H1 (cell line): ENCODE results near the gene MPZL3. TPM values are rescaled to one million over a fixed set of nuclear protein-coding genes. Genes with fewer than 3 reads are reported as not detected.

Experiments used
- CTCF ChIA-PET: fragments of 300-600 bp; sonication (Branson Sonifier 250); formaldehyde crosslinking; loops from one replicate; lab custom pipeline; 2021; ENCODE audit not compliant: partially characterized antibody; lab: Charles Lee
- POLR2A ChIA-PET: fragments of 300-600 bp; sonication (Branson Sonifier 250); formaldehyde crosslinking; loops from one replicate; lab custom pipeline; 2021; ENCODE audit warnings: inconsistent platforms; ENCODE audit not compliant: partially characterized antibody; lab: Charles Lee
- DNase-seq, 2 experiments: peaks; one replicate each; pipeline versions ENCODE4 v3.0.0 to v3.0.0-alpha.2; 2010 to 2022; ENCODE audit warnings: low spot score in 2 of 2, low read depth in 1 of 2, mixed read lengths in 1 of 2
- FAIRE-seq: peaks from 2 replicates; lab custom pipeline; 2011; peaks lifted over from hg19 to GRCh38; lab: Jason Lieb, UNC
- H2AFZ ChIP-seq: 2 replicates; pipeline ENCODE4 v1.8.1; 2012; ENCODE audit warnings: low read length, inconsistent platforms
- H2AK5ac ChIP-seq: 2 replicates; pipeline ENCODE4 v1.6.1; 2013; ENCODE audit warnings: low read depth, low read length
- H2BK120ac ChIP-seq: replicated peaks from 2 replicates; pipeline ENCODE3; 2013; ENCODE audit warnings: low read depth, low read length, inconsistent platforms
- H2BK12ac ChIP-seq: 2 replicates; pipeline ENCODE4 v1.6.1; 2013; ENCODE audit warnings: low read depth, low read length
- H2BK15ac ChIP-seq: 2 replicates; pipeline ENCODE4 v1.6.1; 2013; ENCODE audit warnings: low read length
- H2BK20ac ChIP-seq: 2 replicates; pipeline ENCODE4 v1.6.1; 2013; ENCODE audit warnings: low read length
- H2BK5ac ChIP-seq: 2 replicates; pipeline ENCODE4 v1.6.1; 2013; ENCODE audit warnings: low read depth, low read length
- H3K14ac ChIP-seq: 2 replicates; pipeline ENCODE4 v1.6.1; 2013; ENCODE audit warnings: inconsistent platforms; ENCODE audit not compliant: insufficient read length
- H3K18ac ChIP-seq: 2 replicates; pipeline ENCODE4 v1.6.1; 2013; ENCODE audit warnings: low read length; ENCODE audit errors: extremely low read depth
- H3K23ac ChIP-seq: 2 replicates; pipeline ENCODE4 v1.6.1; 2013; ENCODE audit warnings: inconsistent platforms; ENCODE audit not compliant: insufficient read length
- H3K23me2 ChIP-seq: 2 replicates; pipeline ENCODE4 v1.6.1; 2013; ENCODE audit warnings: low read depth, low read length
- H3K27ac ChIP-seq: 2 replicates; pipeline ENCODE4 v1.6.1; 2011; ENCODE audit warnings: low read depth, low read length, inconsistent platforms
- H3K27me3 ChIP-seq, 4 experiments: replicated peaks in 1 of 4; 1 replicate in 1 of 4; 2 replicates in 3 of 4; pipeline versions ENCODE4 v1.6.1 to v1.8.1; 2011 to 2013; ENCODE audit warnings: low read length in 3 of 4, mild to moderate bottlenecking in 3 of 4, inconsistent platforms in 2 of 4, mixed read lengths in 2 of 4, moderate library complexity in 1 of 4; ENCODE audit not compliant: control insufficient read depth in 3 of 4, insufficient read depth in 3 of 4; ENCODE audit errors: extremely low read depth in 1 of 4
- H3K36me3 ChIP-seq, 4 experiments: 2 replicates each; pipeline versions ENCODE4 v1.6.1 to v1.8.1; 2011 to 2013; ENCODE audit warnings: mild to moderate bottlenecking in 4 of 4, low read length in 3 of 4, moderate library complexity in 2 of 4, control low read depth in 1 of 4, inconsistent platforms in 1 of 4; ENCODE audit not compliant: insufficient read depth in 4 of 4, control insufficient read depth in 2 of 4
- H3K4ac ChIP-seq: replicated peaks from 2 replicates; pipeline ENCODE3; 2013; ENCODE audit warnings: low read length, low read depth, mixed read lengths, inconsistent platforms; ENCODE audit not compliant: insufficient read length
- H3K4me1 ChIP-seq, 4 experiments: replicated peaks in 1 of 4; 1 replicate in 1 of 4; 2 replicates in 3 of 4; pipeline versions ENCODE4 v1.6.1 to v1.8.1; 2011 to 2013; ENCODE audit warnings: low read length in 3 of 4, inconsistent platforms in 2 of 4, mixed read lengths in 1 of 4; ENCODE audit not compliant: insufficient read depth in 4 of 4, control insufficient read depth in 3 of 4
- H3K4me2 ChIP-seq, 2 experiments: 2 replicates each; pipeline versions ENCODE4 v1.6.1 to v1.8.1; 2011 to 2013; ENCODE audit warnings: low read depth in 2 of 2, low read length in 2 of 2, control low read depth in 1 of 2, inconsistent platforms in 1 of 2, mild to moderate bottlenecking in 1 of 2; ENCODE audit not compliant: insufficient read depth in 1 of 2
- H3K4me3 ChIP-seq, 4 experiments: fragments of 200-600, 300-600 bp in 1 of 4; sonication (generic), shearing (Covaris generic), sonication (Bioruptor Twin) in 1 of 4; 2 replicates each; pipeline versions ENCODE4 v1.5.1 to v1.8.1; 2011 to 2016; ENCODE audit warnings: low read length in 4 of 4, low read depth in 3 of 4, control low read depth in 2 of 4, inconsistent platforms in 2 of 4, mild to moderate bottlenecking in 2 of 4, mixed read lengths in 1 of 4, moderate library complexity in 1 of 4; ENCODE audit not compliant: insufficient read depth in 2 of 4; ENCODE audit errors: extremely low read depth in 1 of 4
- H3K56ac ChIP-seq: replicated peaks from 2 replicates; pipeline ENCODE3; 2013; ENCODE audit warnings: low read depth, mild to moderate bottlenecking, mixed read lengths, low read length, inconsistent platforms; ENCODE audit not compliant: insufficient read length
- H3K79me1 ChIP-seq: 2 replicates; pipeline ENCODE4 v1.6.1; 2013; ENCODE audit warnings: low read depth, low read length, control low read depth
- H3K79me2 ChIP-seq, 2 experiments: 2 replicates each; pipeline versions ENCODE4 v1.6.1 to v1.8.1; 2012 to 2013; ENCODE audit warnings: low read length in 2 of 2, mild to moderate bottlenecking in 2 of 2, inconsistent platforms in 1 of 2; ENCODE audit not compliant: insufficient read depth in 2 of 2, control insufficient read depth in 1 of 2
- H3K9ac ChIP-seq, 4 experiments: replicated peaks in 1 of 4; 1 replicate in 1 of 4; 2 replicates in 3 of 4; pipeline versions ENCODE4 v1.6.1 to v1.8.1; 2011 to 2013; ENCODE audit warnings: low read depth in 3 of 4, low read length in 3 of 4, control low read depth in 2 of 4, mild to moderate bottlenecking in 2 of 4, moderate library complexity in 2 of 4, inconsistent platforms in 1 of 4; ENCODE audit errors: extremely low read depth in 1 of 4
- H3K9me3 ChIP-seq, 2 experiments: 2 replicates each; pipeline versions ENCODE4 v1.6.1 to v1.8.1; 2012 to 2013; ENCODE audit warnings: mild to moderate bottlenecking in 2 of 2, moderate library complexity in 2 of 2, control low read depth in 1 of 2, inconsistent platforms in 1 of 2, low read depth in 1 of 2, low read length in 1 of 2, mixed read lengths in 1 of 2; ENCODE audit not compliant: insufficient read depth in 2 of 2
- H4K20me1 ChIP-seq, 2 experiments: replicated peaks in 1 of 2; 2 replicates each; pipeline versions ENCODE3 to v1.8.1; 2011 to 2013; ENCODE audit warnings: inconsistent platforms in 2 of 2, low read length in 2 of 2, mild to moderate bottlenecking in 1 of 2; ENCODE audit not compliant: insufficient read depth in 2 of 2, control insufficient read depth in 1 of 2
- H4K5ac ChIP-seq: 2 replicates; pipeline ENCODE4 v1.6.1; 2013; ENCODE audit warnings: low read length, low read depth, mixed read lengths, inconsistent platforms; ENCODE audit not compliant: insufficient read length
- H4K8ac ChIP-seq: 2 replicates; pipeline ENCODE4 v1.8.0; 2013; ENCODE audit warnings: mild to moderate bottlenecking, moderate library complexity, low read length, inconsistent platforms; ENCODE audit not compliant: insufficient read depth; ENCODE audit errors: extremely low read depth
- H4K91ac ChIP-seq: replicated peaks from 2 replicates; pipeline ENCODE3; 2013; ENCODE audit warnings: low read length, mixed read lengths, inconsistent platforms; ENCODE audit not compliant: insufficient read length
- CEBPB ChIP-seq: IDR thresholded peaks from 2 replicates; pipeline ENCODE4 v1.6.1; 2012; ENCODE audit warnings: low read depth, low read length
- CHD2 ChIP-seq: IDR thresholded peaks from 2 replicates; pipeline ENCODE4 v1.6.1; 2012; ENCODE audit warnings: low read length, improper control_type of control experiment
- NRF1 ChIP-seq: IDR thresholded peaks from 2 replicates; pipeline ENCODE4 v1.6.1; 2011; ENCODE audit warnings: mild to moderate bottlenecking, low read depth, low read length, improper control_type of control experiment
- SP4 ChIP-seq: IDR thresholded peaks from 2 replicates; pipeline ENCODE4 v1.6.1; 2012; ENCODE audit warnings: low read length, inconsistent platforms
- YY1 ChIP-seq: IDR thresholded peaks from 2 replicates; pipeline ENCODE4 v1.6.1; 2011; ENCODE audit warnings: low read depth, mild to moderate bottlenecking, low read length
- WGBS, 2 experiments: shearing (Covaris generic) in 1 of 2; methylation state at CpG; one replicate each; pipeline versions ENCODE4 v1.1.6 to v1.1.7; 2013 to 2015; ENCODE audit warnings: low lambda C conversion rate in 2 of 2, mixed read lengths in 2 of 2, inconsistent platforms in 1 of 2, low coverage in 1 of 2, missing lambda C conversion rate in 1 of 2; ENCODE audit not compliant: insufficient replicate concordance in 2 of 2, insufficient coverage in 1 of 2, insufficient read length in 1 of 2; ENCODE audit errors: extremely low coverage in 1 of 2, missing lambda C conversion rate in 1 of 2; 5-methylcytosine and 5-hydroxymethylcytosine counted together
- polyA plus RNA-seq, 7 experiments: library from polyadenylated mRNA; depleted of rRNA in 3 of 7; stranded (reverse) in 5 of 7; unstranded in 2 of 7; fragments of >200 nt in 5 of 7; fragments of 200-250 nt in 2 of 7; gene quantifications; 1 replicate in 5 of 7; 2 replicates in 1 of 7; 4 replicates in 1 of 7; pipeline versions ENCODE4 v1.2.1 to v1.2.3, GENCODE V29; 2011 to 2013; ENCODE audit warnings: missing spikeins in 2 of 7, mixed read lengths in 2 of 7
- total RNA-seq: library from RNA; stranded (reverse); fragmentation: NEBNext Ultra II Directional; extraction: Animal tissue kit (Norgen Biotek cat#: 25700); gene quantifications from 2 replicates; pipeline ENCODE4 v1.2.1, GENCODE V29; 2021

MPZL3 gene
- total and polyA plus RNA-seq, 2 of the 8 experiments (the other 6 are each of a cell fraction or from before 2014, with no cell fraction given): 1.1 to 3.9 TPM

DNA sequence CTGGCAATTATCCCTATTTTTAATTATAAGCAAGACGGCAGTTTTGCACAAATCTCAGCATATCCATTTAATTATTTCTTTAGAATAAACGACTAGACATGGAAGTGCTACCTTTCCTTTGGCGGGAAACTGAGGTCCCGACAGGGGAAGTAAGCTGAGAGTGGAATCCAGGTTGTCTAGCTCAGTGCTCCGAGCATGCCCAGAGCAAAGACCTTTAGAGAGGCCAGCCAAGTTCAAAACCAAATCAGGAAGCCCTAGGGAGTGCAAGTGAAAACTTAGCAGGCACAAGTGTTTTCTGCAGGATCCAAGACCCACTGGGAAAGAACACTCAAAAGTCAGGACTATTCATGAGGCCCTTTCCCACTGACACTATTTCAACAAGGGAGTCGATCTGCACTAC, 53.0 kb downstream of the MPZL3 start:
- Histone ChIP-seq H3K4ac (no peak overlapping the region), H3K79me2 (no peaks in the 10 kb centered on the region), H3K4me2 (no peak overlapping the region), H4K91ac (no peak overlapping the region), H3K23ac (no peak overlapping the region), H3K27me3 (no peaks in the 10 kb centered on the region), H3K36me3 (no peaks in the 10 kb centered on the region), H3K9me3 (no peaks in the 10 kb centered on the region), H2BK15ac (no peak overlapping the region), H3K4me1 (peaks cover 2 to 12% (median 4%) of the 10 kb centered on the region in 4 experiments; a peak in 5 of 7 replicates), H4K20me1 (no peaks in the 10 kb centered on the region), H3K9ac (no peak overlapping the region), H3K56ac (no peak overlapping the region), H2BK12ac (no peak overlapping the region), H3K23me2 (no peaks in the 10 kb centered on the region; the same call in 1 of the 2 replicates), H2BK20ac (no peak overlapping the region), H2AFZ (no peak overlapping the region), H4K5ac (no peak overlapping the region), H3K27ac (no peak overlapping the region), H2AK5ac (no peak overlapping the region; the same call in 1 of the 2 replicates), H2BK5ac (no peak overlapping the region), H3K18ac (no peak overlapping the region), H2BK120ac (no peak overlapping the region), H3K79me1 (no peaks in the 10 kb centered on the region), H3K14ac (no peak overlapping the region), H4K8ac (no peak overlapping the region), H3K4me3 (no peak overlapping the region)
- CTCF ChIA-PET: interaction anchor here (0.6 to 3.3 kb wide), 34 partner anchors 11 to 1083 kb away, joined by 3 to 38 read pairs (median 5); partner anchors contain the start of gene MPZL3
- 85% methylated on average over 6 of the region's 6 CpGs; no CpG with 5 or more reads in 1 of the 2 experiments for WGBS, 2 experiments
- DNase-seq (no peak), FAIRE-seq (no peak)
- POLR2A ChIA-PET: interaction anchor here (0.7 kb wide), 1 partner anchor 166 kb away, joined by 4 read pairs; no protein-coding TSS in a partner anchor
- no peak for TF ChIP-seq YY1
- TF ChIP-seq SP4: no peak
- no peak for TF ChIP-seq CHD2
- no peak for TF ChIP-seq CEBPB
- no peak for TF ChIP-seq NRF1
